ENCODE results near the gene ASTN1. TPM values are rescaled to one million over a fixed set of nuclear protein-coding genes. Genes with fewer than 3 reads are reported as not detected.

The ASTN1 gene
- polyA plus RNA-seq, 1 of the 3 experiments (the other 2 are of a cell fraction): 0.13 TPM

DNA sequence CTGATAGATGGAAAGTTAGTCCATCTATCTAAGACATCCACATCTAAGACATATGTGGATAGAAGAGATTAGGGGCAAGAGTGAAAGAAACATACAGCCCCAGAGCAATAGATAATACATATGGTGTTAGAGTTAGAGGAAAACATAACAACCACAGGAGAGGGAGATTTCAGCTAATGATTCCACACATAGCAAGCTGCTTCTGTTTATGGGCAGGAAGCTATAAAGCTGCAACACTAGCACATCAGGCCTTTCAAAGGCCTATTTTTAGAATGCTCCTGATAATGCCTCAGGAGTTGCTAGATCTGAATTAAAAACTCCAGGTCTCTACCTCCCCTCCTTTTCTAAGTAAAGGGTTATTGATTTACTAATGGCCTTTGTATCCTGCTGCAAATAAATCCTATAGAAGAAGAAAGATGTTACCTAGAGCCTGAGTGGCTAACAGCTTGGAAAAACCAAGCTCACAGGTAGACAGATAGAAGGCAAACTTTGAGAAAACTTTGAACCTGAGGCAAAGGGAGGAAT, 42.4 kb upstream of the ASTN1 start:
- H4K20me1 ChIP-seq (ENCODE audit: insufficient read depth): no peaks in the 10 kb centered on the region
- H2AFZ ChIP-seq (ENCODE audit: low read depth): no peak overlapping the region
- no peaks in the 10 kb centered on the region for H3K9me3 ChIP-seq
- H3K4me2 ChIP-seq: no peak overlapping the region
- TF ChIP-seq NFIC (IDR thresholded peaks at IDR 0.05; ENCODE audit: borderline replicate concordance): no peak
- no peak for TF ChIP-seq ELF1 (IDR thresholded peaks at IDR 0.05)
- no peak for TF ChIP-seq NRF1 (IDR thresholded peaks at IDR 0.05; ENCODE audit: low read depth, low read length)
- TF ChIP-seq, protein P1, sequence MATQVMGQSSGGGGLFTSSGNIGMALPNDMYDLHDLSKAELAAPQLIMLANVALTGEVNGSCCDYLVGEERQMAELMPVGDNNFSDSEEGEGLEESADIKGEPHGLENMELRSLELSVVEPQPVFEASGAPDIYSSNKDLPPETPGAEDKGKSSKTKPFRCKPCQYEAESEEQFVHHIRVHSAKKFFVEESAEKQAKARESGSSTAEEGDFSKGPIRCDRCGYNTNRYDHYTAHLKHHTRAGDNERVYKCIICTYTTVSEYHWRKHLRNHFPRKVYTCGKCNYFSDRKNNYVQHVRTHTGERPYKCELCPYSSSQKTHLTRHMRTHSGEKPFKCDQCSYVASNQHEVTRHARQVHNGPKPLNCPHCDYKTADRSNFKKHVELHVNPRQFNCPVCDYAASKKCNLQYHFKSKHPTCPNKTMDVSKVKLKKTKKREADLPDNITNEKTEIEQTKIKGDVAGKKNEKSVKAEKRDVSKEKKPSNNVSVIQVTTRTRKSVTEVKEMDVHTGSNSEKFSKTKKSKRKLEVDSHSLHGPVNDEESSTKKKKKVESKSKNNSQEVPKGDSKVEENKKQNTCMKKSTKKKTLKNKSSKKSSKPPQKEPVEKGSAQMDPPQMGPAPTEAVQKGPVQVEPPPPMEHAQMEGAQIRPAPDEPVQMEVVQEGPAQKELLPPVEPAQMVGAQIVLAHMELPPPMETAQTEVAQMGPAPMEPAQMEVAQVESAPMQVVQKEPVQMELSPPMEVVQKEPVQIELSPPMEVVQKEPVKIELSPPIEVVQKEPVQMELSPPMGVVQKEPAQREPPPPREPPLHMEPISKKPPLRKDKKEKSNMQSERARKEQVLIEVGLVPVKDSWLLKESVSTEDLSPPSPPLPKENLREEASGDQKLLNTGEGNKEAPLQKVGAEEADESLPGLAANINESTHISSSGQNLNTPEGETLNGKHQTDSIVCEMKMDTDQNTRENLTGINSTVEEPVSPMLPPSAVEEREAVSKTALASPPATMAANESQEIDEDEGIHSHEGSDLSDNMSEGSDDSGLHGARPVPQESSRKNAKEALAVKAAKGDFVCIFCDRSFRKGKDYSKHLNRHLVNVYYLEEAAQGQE (IDR thresholded peaks at IDR 0.05; ENCODE audit: low read depth, low read length): no peak
- TF ChIP-seq GABPA (IDR thresholded peaks at IDR 0.05; ENCODE audit: low read depth): no peak
- no peak for TF ChIP-seq POLR2AphosphoS5 (IDR thresholded peaks at IDR 0.05; ENCODE audit: low read depth, low read length)
- no peak for TF ChIP-seq SIN3A (IDR thresholded peaks at IDR 0.05; ENCODE audit: borderline replicate concordance, low read depth, low read length)
- no peak for TF ChIP-seq FOSL2 (IDR thresholded peaks at IDR 0.05; ENCODE audit: borderline replicate concordance, low read depth)
- no peak for TF ChIP-seq MEF2A (IDR thresholded peaks at IDR 0.05; ENCODE audit: borderline replicate concordance, low read depth)
- no peak for TF ChIP-seq YY1 (IDR thresholded peaks at IDR 0.05; ENCODE audit: low read depth)
- TF ChIP-seq GATA2 (CRISPR knock-in tag; IDR thresholded peaks at IDR 0.05): no peak
- TF ChIP-seq RXRA (IDR thresholded peaks at IDR 0.05; ENCODE audit: borderline replicate concordance, low read depth): no peak
- no peak for TF ChIP-seq FOXJ3 (CRISPR knock-in tag; IDR thresholded peaks at IDR 0.05)
- no peak for TF ChIP-seq EZH2phosphoT487 (IDR thresholded peaks at IDR 0.05; ENCODE audit: borderline replicate concordance, low read depth)
- TF ChIP-seq EP300 (IDR thresholded peaks at IDR 0.05; ENCODE audit: borderline replicate concordance in 1 of 2, low read depth in 1 of 2, low read length in 1 of 2): no peak
- no peak for TF ChIP-seq RAD21 (IDR thresholded peaks at IDR 0.05; ENCODE audit: low read length)
- TF ChIP-seq, protein P2, sequence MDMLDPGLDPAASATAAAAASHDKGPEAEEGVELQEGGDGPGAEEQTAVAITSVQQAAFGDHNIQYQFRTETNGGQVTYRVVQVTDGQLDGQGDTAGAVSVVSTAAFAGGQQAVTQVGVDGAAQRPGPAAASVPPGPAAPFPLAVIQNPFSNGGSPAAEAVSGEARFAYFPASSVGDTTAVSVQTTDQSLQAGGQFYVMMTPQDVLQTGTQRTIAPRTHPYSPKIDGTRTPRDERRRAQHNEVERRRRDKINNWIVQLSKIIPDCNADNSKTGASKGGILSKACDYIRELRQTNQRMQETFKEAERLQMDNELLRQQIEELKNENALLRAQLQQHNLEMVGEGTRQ (IDR thresholded peaks at IDR 0.05; ENCODE audit: borderline replicate concordance, low read depth, low read length): no peak
- H3K27ac ChIP-seq (ENCODE audit: low read depth in 2 of 2, low read length in 1 of 2): peak overlapping the region in 1 of 2 experiments; percentile 34; a peak in 1 of 4 replicates
- no peaks in the 10 kb centered on the region for H3F3A ChIP-seq (replicated peaks; ENCODE audit: insufficient read depth)
- H3K4me1 ChIP-seq (ENCODE audit: control insufficient read depth in 1 of 2, insufficient read depth in 2 of 2, low read depth in 1 of 2, low read length in 1 of 2): peaks cover 4 to 24% of the 10 kb centered on the region in 2 experiments; a peak in 3 of 4 replicates
- no peak overlapping the region for H3K9ac ChIP-seq
- DNase-seq: no peak
- POLR2A ChIA-PET: no interaction called here
- no peaks in the 10 kb centered on the region for H3K9me2 ChIP-seq
- no peaks in the 10 kb centered on the region for H3K27me3 ChIP-seq (ENCODE audit: insufficient read depth)
- no peak overlapping the region for H3K4me3 ChIP-seq (ENCODE audit: low read depth in 2 of 2, low read length in 1 of 2)
- H3K36me3 ChIP-seq (replicated peaks in 1 of 2; ENCODE audit: control insufficient read depth in 1 of 2, insufficient read depth in 2 of 2, low read length in 1 of 2): no peaks in the 10 kb centered on the region
- CTCF ChIA-PET: interaction anchor here (1.4 to 1.6 kb wide), 3 partner anchors 12 to 309 kb away, joined by 4 to 6 read pairs (median 4); no protein-coding TSS in a partner anchor
- no peaks in the 10 kb centered on the region for H3K79me2 ChIP-seq (ENCODE audit: insufficient read depth)
